Left hindlimb (tissue), 1 donor: ENCODE data around the gene COX7B.
"Not testable (repeated sequence)": the region's sequence is repeated elsewhere in the genome, so short reads cannot be mapped to it uniquely, and the experiment has no call there.

ENCODE experiments used
- DNase-seq: peaks from one replicate; pipeline ENCODE4 v3.0.0-alpha.2; 2018

COX7B gene

GRCh38 chrX:77899081-77899828, at the start of gene COX7B:
Gene COX7B (plus strand): TSS chrX:77899468. CDS start chrX:77899554, 86 bp downstream.
- DNase-seq: peak; percentile 76

GRCh38 chrX:77875372-77875771, 23.9 kb upstream of the COX7B start:
- no peak for DNase-seq

- DNase-seq: not testable (repeated sequence)
Observed at GRCh38 chrX:77881418-77881817, 17.9 kb upstream of the COX7B start.

- DNase-seq: no peak
Observed at GRCh38 chrX:77892887-77893286, 6.4 kb upstream of the COX7B start.

- DNase-seq: no peak
Observed at GRCh38 chrX:77893713-77894112, 5.6 kb upstream of the COX7B start.

GRCh38 chrX:77894921-77895886, 4.1 kb upstream of the COX7B start, which contains the start of gene MAGT1:
Gene MAGT1 (minus strand): TSS chrX:77895435. CDS start chrX:77895410, 25 bp downstream.
- peak; percentile 94 for DNase-seq

- DNase-seq: no peak
Observed at GRCh38 chrX:77900688-77901087, 1.4 kb downstream of the COX7B start.

- no peak for DNase-seq
Observed at GRCh38 chrX:77901506-77901905, 2.2 kb downstream of the COX7B start.

GRCh38 chrX:77910108-77910840, 11.0 kb downstream of the COX7B start, which contains the start of gene ATP7A:
Gene ATP7A (plus strand): TSS chrX:77910693. CDS start chrX:77971642, 60,949 bp downstream.
- DNase-seq: peak; percentile 92

GRCh38 chrX:77917294-77917933, 18.1 kb downstream of the COX7B start:
- DNase-seq: no peak

- no peak for DNase-seq
Observed at GRCh38 chrX:77918568-77918967, 19.3 kb downstream of the COX7B start.

GRCh38 chrX:77919370-77919769, 20.1 kb downstream of the COX7B start:
- not testable (repeated sequence) for DNase-seq

GRCh38 chrX:77922787-77923186, 23.5 kb downstream of the COX7B start:
- DNase-seq: no peak

GRCh38 chrX:77924320-77924859, 25.1 kb downstream of the COX7B start:
- no peak for DNase-seq

GRCh38 chrX:77925764-77926163, 26.5 kb downstream of the COX7B start:
- no peak for DNase-seq

GRCh38 chrX:77930581-77930980, 31.3 kb downstream of the COX7B start:
- DNase-seq: no peak

GRCh38 chrX:77935886-77936285, 36.6 kb downstream of the COX7B start:
- DNase-seq: no peak

- DNase-seq: no peak
Observed at GRCh38 chrX:77936299-77936698, 37.0 kb downstream of the COX7B start.

GRCh38 chrX:77937291-77937690, 38.0 kb downstream of the COX7B start:
- DNase-seq: no peak

- no peak for DNase-seq
Observed at GRCh38 chrX:77938083-77938680, 38.9 kb downstream of the COX7B start.

GRCh38 chrX:77945031-77945430, 45.8 kb downstream of the COX7B start:
- not testable (repeated sequence) for DNase-seq
